ENCODE data around the gene ING3. TPM values are rescaled to one million over a fixed set of nuclear protein-coding genes. Genes with fewer than 3 reads are reported as not detected.

Gene ING3
- total and polyA plus RNA-seq, 11 donors = 5.4 to 16.0 (median 12.5) TPM

DNA sequence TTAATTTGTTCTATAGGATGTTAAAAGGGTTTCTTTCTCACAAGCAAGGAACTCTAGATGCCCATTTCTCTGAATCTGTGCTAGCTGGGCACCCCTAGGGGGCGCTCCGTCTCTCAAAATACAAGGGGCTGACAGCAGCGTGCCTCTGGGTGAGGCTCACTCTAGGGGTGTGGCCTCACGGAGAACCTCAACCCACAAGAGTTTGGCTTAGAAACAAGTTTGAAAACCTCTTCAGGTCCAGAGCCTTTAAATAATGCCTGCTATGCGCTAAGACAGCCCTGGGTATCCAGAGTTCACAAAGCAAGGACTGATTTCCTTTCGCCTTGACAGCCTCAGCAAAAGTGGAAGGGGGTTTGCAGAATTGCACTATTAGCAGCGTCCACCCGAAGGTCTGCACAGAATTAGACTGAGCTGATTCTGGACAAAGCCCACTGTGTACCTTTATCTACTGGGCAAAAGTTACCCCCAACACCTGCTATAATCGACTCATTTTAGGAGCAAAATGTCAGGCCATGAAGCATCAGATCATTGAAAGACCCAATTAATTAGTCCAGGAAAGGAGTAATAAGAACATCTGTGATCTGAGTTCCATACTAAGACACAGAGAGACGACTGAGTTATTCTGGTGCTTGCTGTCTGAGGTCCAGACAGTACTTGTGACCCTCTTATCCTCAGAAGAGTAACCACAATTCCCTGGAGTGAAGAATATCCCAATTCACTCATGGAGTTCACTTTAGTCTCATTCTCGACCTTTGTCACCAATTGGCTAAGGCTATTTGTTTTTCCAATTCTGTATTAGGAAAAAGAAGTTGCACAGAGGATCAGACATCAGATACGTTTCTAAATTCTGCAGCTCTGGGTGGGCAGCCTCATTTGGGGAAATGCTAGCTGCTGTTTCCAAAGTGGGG is 37.4 kb downstream of the ING3 start:
- intact Hi-C loops (cut with DNase I) = loop anchor here (1.0 to 5.0 kb wide), 11 partner anchors 54 to 121 kb away; no protein-coding TSS in a partner anchor
- Histone ChIP-seq H3K9me3 (no peaks in the 10 kb centered on the region), H3K4me1 (peaks cover 0 to 45% (median 9%) of the 10 kb centered on the region in 12 donors), H3K27ac (peak overlapping the region; percentile 84 to 96 (median 90)), H3K4me3 (peak overlapping the region; percentile 22 to 70 (median 64)), H3K36me3 (no peaks in the 10 kb centered on the region), H3K27me3 (peaks cover 0 to 3% (median 0%) of the 10 kb centered on the region in 9 donors)
- TF ChIP-seq, protein P1, sequence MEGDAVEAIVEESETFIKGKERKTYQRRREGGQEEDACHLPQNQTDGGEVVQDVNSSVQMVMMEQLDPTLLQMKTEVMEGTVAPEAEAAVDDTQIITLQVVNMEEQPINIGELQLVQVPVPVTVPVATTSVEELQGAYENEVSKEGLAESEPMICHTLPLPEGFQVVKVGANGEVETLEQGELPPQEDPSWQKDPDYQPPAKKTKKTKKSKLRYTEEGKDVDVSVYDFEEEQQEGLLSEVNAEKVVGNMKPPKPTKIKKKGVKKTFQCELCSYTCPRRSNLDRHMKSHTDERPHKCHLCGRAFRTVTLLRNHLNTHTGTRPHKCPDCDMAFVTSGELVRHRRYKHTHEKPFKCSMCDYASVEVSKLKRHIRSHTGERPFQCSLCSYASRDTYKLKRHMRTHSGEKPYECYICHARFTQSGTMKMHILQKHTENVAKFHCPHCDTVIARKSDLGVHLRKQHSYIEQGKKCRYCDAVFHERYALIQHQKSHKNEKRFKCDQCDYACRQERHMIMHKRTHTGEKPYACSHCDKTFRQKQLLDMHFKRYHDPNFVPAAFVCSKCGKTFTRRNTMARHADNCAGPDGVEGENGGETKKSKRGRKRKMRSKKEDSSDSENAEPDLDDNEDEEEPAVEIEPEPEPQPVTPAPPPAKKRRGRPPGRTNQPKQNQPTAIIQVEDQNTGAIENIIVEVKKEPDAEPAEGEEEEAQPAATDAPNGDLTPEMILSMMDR (IDR thresholded peaks at IDR 0.05) = peak; percentile 90 to 100 (median 98)
- peak in 1 of 2 donors; percentile 26 for TF ChIP-seq POLR2A (IDR thresholded peaks at IDR 0.05)
- 0 to 1% (median 1%) methylated on average over 12 of the region's 12 CpGs for WGBS, 4 donors
- ATAC-seq (peak; percentile 86 to 87 (median 87)), DNase-seq (peak; percentile 89 to 95 (median 93))

DNA sequence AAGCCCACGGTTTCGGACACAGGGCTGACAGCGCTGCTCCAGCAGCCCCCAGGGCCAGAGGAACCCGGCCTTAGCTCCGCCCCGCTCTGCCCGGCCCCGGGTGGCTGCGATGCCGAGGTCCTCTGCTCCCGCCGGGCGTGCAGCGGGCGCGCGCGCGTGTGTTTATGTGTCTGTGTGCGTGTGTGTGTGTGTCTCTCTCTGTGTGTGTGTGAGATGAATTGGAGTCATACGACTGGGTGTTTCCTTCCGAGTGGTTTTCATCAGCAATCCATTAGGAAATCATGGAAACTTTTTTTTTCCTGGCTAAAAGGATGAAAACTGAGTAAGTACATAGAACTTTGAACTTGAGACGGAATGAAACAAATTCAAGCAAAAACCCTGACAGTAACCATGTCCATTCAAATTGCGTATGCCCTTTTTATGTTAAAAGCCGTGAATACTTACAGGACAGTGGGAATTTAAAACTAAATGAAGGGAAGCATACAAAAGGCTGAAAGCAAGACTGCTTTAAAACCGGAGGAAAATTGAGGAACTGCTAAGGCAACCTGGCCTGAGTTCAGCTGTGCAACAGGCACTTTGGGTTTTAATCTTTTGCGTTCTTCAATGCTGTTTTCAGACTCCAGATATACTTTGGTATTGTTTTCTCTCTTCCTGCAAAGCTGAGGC is 38.1 kb downstream of the ING3 start, which contains the start of gene CPED1:
Gene CPED1, plus strand, starts transcription at position 121 of the 666 bp plus-strand sequence. CDS start 911 bp downstream, outside the sequence.
- H3K9me3 ChIP-seq = no peaks in the 10 kb centered on the region
- WGBS, 4 donors = 0 to 1% (median 0%) methylated on average over 15 to 27 of the region's 27 CpGs
- peaks cover 0 to 53% (median 15%) of the 10 kb centered on the region in 12 donors for H3K4me1 ChIP-seq
- DNase-seq (peak; percentile 82 to 92 (median 84)), ATAC-seq (peak; percentile 85 to 92 (median 90))
- peaks cover 0 to 3% (median 0%) of the 10 kb centered on the region in 9 donors for H3K27me3 ChIP-seq
- peak within 1 kb of the TSS; percentile 84 to 96 (median 90) for H3K27ac ChIP-seq
- intact Hi-C loops (cut with DNase I) = loop anchor here in 8 of 10 donors (1.0 to 5.0 kb wide), 8 partner anchors 54 to 120 kb away; no protein-coding TSS in a partner anchor
- H3K4me3 ChIP-seq = peak within 1 kb of the TSS; percentile 22 to 70 (median 64)
- TF ChIP-seq POLR2A (IDR thresholded peaks at IDR 0.05) = peak in 1 of 2 donors; percentile 54
- TF ChIP-seq, protein P1 (IDR thresholded peaks at IDR 0.05) = no peak
- no peaks in the 10 kb centered on the region for H3K36me3 ChIP-seq

DNA sequence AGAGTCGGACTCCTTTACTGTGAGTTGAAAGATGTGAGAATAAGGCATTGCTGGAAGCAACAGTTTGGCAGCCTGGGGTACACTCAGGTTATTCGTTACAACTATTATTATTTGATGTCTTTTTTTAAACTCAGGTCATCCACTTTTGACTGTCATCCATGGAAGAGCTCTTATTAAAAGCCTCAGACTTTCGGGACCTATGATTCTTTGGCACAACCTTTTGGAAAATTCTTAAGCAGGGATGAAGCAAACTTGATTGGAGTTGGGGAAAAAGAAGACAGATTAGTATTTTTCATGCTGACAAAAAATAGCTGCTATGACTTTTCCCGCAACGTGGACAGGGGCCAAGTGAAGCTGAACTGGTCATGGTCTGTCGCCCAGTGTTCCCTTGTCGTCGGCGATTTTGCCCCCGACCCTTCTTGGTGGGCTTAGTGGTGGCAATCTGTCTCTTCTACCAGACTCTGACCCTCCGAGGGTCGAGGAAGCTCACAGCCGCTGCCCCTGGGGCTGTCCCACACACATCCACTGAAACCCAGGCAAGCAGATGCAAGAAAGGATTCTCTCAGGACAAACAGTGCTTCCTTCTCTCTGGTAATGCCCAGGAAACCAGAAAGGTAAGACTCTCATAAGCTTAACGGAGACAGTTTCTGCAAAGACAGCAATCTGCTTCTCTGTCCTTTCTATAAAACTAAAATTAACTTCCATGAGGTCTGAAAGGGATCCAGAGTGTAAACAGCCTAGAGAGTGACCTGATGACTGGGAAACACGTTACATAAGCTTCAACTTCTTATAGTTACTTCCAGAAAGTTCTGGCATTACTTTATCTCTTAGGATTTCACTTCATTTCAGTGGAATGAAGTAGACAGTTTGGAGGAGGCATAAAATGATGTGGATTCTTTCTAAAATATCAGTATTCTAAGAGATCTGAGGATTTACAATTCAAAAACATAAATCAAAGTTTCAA is 39.0 kb downstream of the ING3 start:
- Histone ChIP-seq H3K4me1 (peaks cover 0 to 60% (median 20%) of the 10 kb centered on the region in 12 donors), H3K9me3 (no peaks in the 10 kb centered on the region), H3K27me3 (peaks cover 0 to 3% (median 0%) of the 10 kb centered on the region in 9 donors), H3K36me3 (no peaks in the 10 kb centered on the region), H3K27ac (peak overlapping the region; percentile 84 to 96 (median 90)), H3K4me3 (peak overlapping the region; percentile 22 to 70 (median 64))
- TF ChIP-seq, protein P1 (IDR thresholded peaks at IDR 0.05) = no peak
- TF ChIP-seq POLR2A (IDR thresholded peaks at IDR 0.05) = peak in 1 of 2 donors; percentile 43
- 5 to 13% (median 11%) methylated on average over 12 to 15 of the region's 15 CpGs for WGBS, 4 donors
- intact Hi-C loops (cut with DNase I) = loop anchor here in 7 of 10 donors (2.0 to 5.0 kb wide), 7 partner anchors 53 to 119 kb away; no protein-coding TSS in a partner anchor
- peak; percentile 2 to 23 (median 2) for ATAC-seq
- DNase-seq = peak; percentile 36 to 53 (median 37)

Data from heart left ventricle (tissue), 16 donors.